Mesendoderm (in vitro differentiated cells): ENCODE data around the gene TDRD12. TPM values are rescaled to one million over a fixed set of nuclear protein-coding genes. Genes with fewer than 3 reads are reported as not detected.

Source experiments
- DNase-seq: peaks from one replicate; pipeline ENCODE4 v3.0.0; 2013
- H2AK5ac ChIP-seq: 2 replicates; pipeline ENCODE4 v1.6.1; 2013; ENCODE audit warnings: low read length, inconsistent platforms
- H2BK120ac ChIP-seq: 2 replicates; pipeline ENCODE4 v1.6.1; 2013; ENCODE audit warnings: low read depth, mild to moderate bottlenecking, low read length, moderate library complexity, mixed read lengths
- H2BK15ac ChIP-seq: replicated peaks from 2 replicates; pipeline ENCODE4 v1.6.1; 2013; ENCODE audit warnings: low read depth, mild to moderate bottlenecking, moderate library complexity
- H2BK5ac ChIP-seq: 2 replicates; pipeline ENCODE4 v1.6.1; 2013; ENCODE audit warnings: low read length, inconsistent platforms
- H3K18ac ChIP-seq: 2 replicates; pipeline ENCODE4 v1.6.1; 2013; ENCODE audit warnings: mild to moderate bottlenecking, low read length, mixed read lengths
- H3K23ac ChIP-seq: one replicate; pipeline ENCODE4 v1.6.1; 2013; ENCODE audit warnings: low read length
- H3K27ac ChIP-seq: 2 replicates; pipeline ENCODE4 v1.5.1; 2013; ENCODE audit warnings: low read depth, mild to moderate bottlenecking, inconsistent platforms, low read length, moderate library complexity
- H3K27me3 ChIP-seq: 2 replicates; pipeline ENCODE4 v1.6.1; 2013; ENCODE audit warnings: low read length, control low read depth, mild to moderate bottlenecking, inconsistent platforms; ENCODE audit not compliant: insufficient read depth, poor library complexity
- H3K36me3 ChIP-seq: 2 replicates; pipeline ENCODE4 v1.6.1; 2013; ENCODE audit warnings: low read length, inconsistent platforms; ENCODE audit not compliant: control insufficient read depth, insufficient read depth
- H3K4ac ChIP-seq: one replicate; pipeline ENCODE4 v1.6.1; 2013; ENCODE audit warnings: low read depth, mild to moderate bottlenecking, low read length, moderate library complexity
- H3K4me1 ChIP-seq: 2 replicates; pipeline ENCODE4 v1.6.1; 2013; ENCODE audit warnings: low read depth, low read length, inconsistent platforms; ENCODE audit not compliant: control insufficient read depth
- H3K4me2 ChIP-seq: 2 replicates; pipeline ENCODE4 v1.6.1; 2013; ENCODE audit warnings: low read length
- H3K4me3 ChIP-seq: 2 replicates; pipeline ENCODE4 v1.5.1; 2013; ENCODE audit warnings: mild to moderate bottlenecking, low read length
- H3K56ac ChIP-seq: one replicate; pipeline ENCODE4 v1.6.1; 2013; ENCODE audit warnings: low read length
- H3K79me1 ChIP-seq: 2 replicates; pipeline ENCODE4 v1.6.1; 2013; ENCODE audit warnings: low read length, inconsistent platforms
- H3K79me2 ChIP-seq: 2 replicates; pipeline ENCODE4 v1.6.1; 2013; ENCODE audit warnings: mild to moderate bottlenecking, low read length; ENCODE audit not compliant: control insufficient read depth, insufficient read depth
- H3K9ac ChIP-seq: 2 replicates; pipeline ENCODE4 v1.6.1; 2013; ENCODE audit warnings: low read length, inconsistent platforms
- H4K5ac ChIP-seq: one replicate; pipeline ENCODE4 v1.6.1; 2013; ENCODE audit warnings: low read length
- H4K8ac ChIP-seq: one replicate; pipeline ENCODE4 v1.6.1; 2013; ENCODE audit warnings: low read depth, mild to moderate bottlenecking, control low read depth, low read length, moderate library complexity
- WGBS: extraction: QIAGEN DNeasy Blood & Tissue Kit; methylation state at CpG from one replicate; pipeline ENCODE4 v1.1.7; 2013; ENCODE audit warnings: low lambda C conversion rate, missing lambda C conversion rate; ENCODE audit not compliant: insufficient coverage; ENCODE audit errors: extremely low coverage; 5-methylcytosine and 5-hydroxymethylcytosine counted together
- small RNA-seq: library from polyadenylated mRNA; stranded (forward); fragments of <200 nt; extraction: miRNeasy Mini kit (QIAGEN cat#:217004); gene quantifications from one replicate; pipeline ENCODE3, GENCODE V24; 2013; ENCODE audit not compliant: insufficient read depth

TDRD12 gene

GRCh38 chr19:32876236-32876918, 156.8 kb downstream of the TDRD12 start:
- Histone ChIP-seq H4K5ac (no peak overlapping the region), H3K4me3 (no peak overlapping the region), H3K4me2 (no peak overlapping the region), H3K18ac (no peak overlapping the region), H3K36me3 (no peaks in the 10 kb centered on the region), H3K23ac (no peak overlapping the region), H4K8ac (no peak overlapping the region), H2BK5ac (no peak overlapping the region), H3K27me3 (no peaks in the 10 kb centered on the region), H3K79me2 (no peaks in the 10 kb centered on the region), H3K27ac (no peak overlapping the region), H2AK5ac (no peak overlapping the region), H2BK15ac (no peak overlapping the region), H2BK120ac (no peak overlapping the region), H3K4me1 (no peaks in the 10 kb centered on the region), H3K4ac (no peak overlapping the region), H3K9ac (no peak overlapping the region), H3K79me1 (no peaks in the 10 kb centered on the region), H3K56ac (no peak overlapping the region)
- no CpG with 5 or more reads among the region's 9 CpGs for WGBS
- DNase-seq = no peak

GRCh38 chr19:32876919-32877285, 157.3 kb downstream of the TDRD12 start:
- peak; percentile 34 for DNase-seq
- Histone ChIP-seq H3K36me3 (no peaks in the 10 kb centered on the region), H3K79me2 (no peaks in the 10 kb centered on the region), H3K18ac (no peak overlapping the region), H4K5ac (no peak overlapping the region), H3K9ac (no peak overlapping the region), H3K27me3 (no peaks in the 10 kb centered on the region), H4K8ac (no peak overlapping the region), H3K4me1 (no peaks in the 10 kb centered on the region), H3K4me2 (no peak overlapping the region), H2BK120ac (no peak overlapping the region), H3K23ac (no peak overlapping the region), H3K79me1 (no peaks in the 10 kb centered on the region), H2BK5ac (no peak overlapping the region), H3K4ac (no peak overlapping the region), H3K56ac (no peak overlapping the region), H2AK5ac (no peak overlapping the region), H3K27ac (no peak overlapping the region), H2BK15ac (no peak overlapping the region), H3K4me3 (no peak overlapping the region)
- no CpG with 5 or more reads among the region's 12 CpGs for WGBS

Small RNA genes within 50 kb of the gene (small RNA-seq; reads per million reads assigned to genes)
- gene RN7SKP22 = not detected
